HepG2 (cell line): ENCODE data around the gene FAM162A. TPM values are rescaled to one million over a fixed set of nuclear protein-coding genes. Genes with fewer than 3 reads are reported as not detected.

Source experiments
- ATAC-seq: fragments of 200-7000 bp; cut with Tn5 transposase; 3 replicates; pipeline ENCODE4 v1.9.1; 2020; ENCODE audit warnings: mild to moderate bottlenecking, moderate library complexity
- BruUV-seq: library from RNA; stranded (reverse); fragments of 400-500 nt; replicated peaks from 2 replicates; lab custom pipeline; 2021; lab: Mats Ljungman, UMichigan
- CTCF ChIA-PET: fragments of 300-600 bp; formaldehyde crosslinking; extraction: SDS; loops from one replicate; lab custom pipeline; 2021; ENCODE audit warnings: low total read pairs, inconsistent platforms, low intra/inter-chr PET ratio; lab: Yijun Ruan, JAX
- POLR2A ChIA-PET: fragments of 350-600 bp; sonication (Branson Sonifier 250); formaldehyde crosslinking; loops from one replicate; lab custom pipeline; 2020; ENCODE audit warnings: antibody characterized with exemption, inconsistent platforms; lab: Yijun Ruan, JAX
- DNase-seq: peaks from one replicate; pipeline ENCODE4 v3.0.0-alpha.2; 2015; ENCODE audit warnings: low spot score
- FAIRE-seq: peaks from 3 replicates; lab custom pipeline; 2011; peaks lifted over from hg19 to GRCh38; lab: Jason Lieb, UNC
- H2AFZ ChIP-seq: one replicate; pipeline ENCODE4 v1.6.1; 2011; ENCODE audit warnings: low read length, inconsistent platforms
- H3K27ac ChIP-seq: fragments of 300-600 bp; 3 replicates; pipeline ENCODE4 v1.8.0; 2011; ENCODE audit warnings: mixed run types, mild to moderate bottlenecking, mixed read lengths, low read length, inconsistent platforms; ENCODE audit not compliant: insufficient read depth; ENCODE audit errors: extremely low read length
- H3K27me3 ChIP-seq, 2 experiments: fragments of 200-600 bp in 1 of 2; 2 replicates in 1 of 2; 3 replicates in 1 of 2; pipeline versions ENCODE4 v1.6.0 to v1.8.0; 2011; ENCODE audit warnings: low read length in 2 of 2, mild to moderate bottlenecking in 2 of 2, moderate library complexity in 2 of 2, inconsistent platforms in 1 of 2; ENCODE audit not compliant: insufficient read depth in 2 of 2, control insufficient read depth in 1 of 2
- H3K36me3 ChIP-seq, 2 experiments: fragments of 200-600 bp in 1 of 2; replicated peaks in 1 of 2; 2 replicates in 1 of 2; 3 replicates in 1 of 2; pipeline versions ENCODE4 v1.5.1 to v1.8.0; 2011; ENCODE audit warnings: low read length in 2 of 2, inconsistent platforms in 1 of 2; ENCODE audit not compliant: insufficient read depth in 2 of 2, control insufficient read depth in 1 of 2
- H3K4me1 ChIP-seq: 2 replicates; pipeline ENCODE4 v1.5.1; 2012; ENCODE audit warnings: low read length, inconsistent platforms; ENCODE audit not compliant: insufficient read depth
- H3K4me2 ChIP-seq: 2 replicates; pipeline ENCODE4 v1.6.0; 2011; ENCODE audit warnings: low read depth, low read length, inconsistent platforms
- H3K4me3 ChIP-seq, 3 experiments: fragments of 200-600 bp in 1 of 3; sonication (generic), shearing (Covaris generic) in 1 of 3; replicated peaks in 1 of 3; 2 replicates each; pipeline ENCODE4 v1.5.1; 2011 to 2016; ENCODE audit warnings: low read length in 3 of 3, inconsistent platforms in 2 of 3, low read depth in 2 of 3, mild to moderate bottlenecking in 2 of 3, control low read depth in 1 of 3, mixed read lengths in 1 of 3; ENCODE audit not compliant: insufficient read depth in 1 of 3
- H3K79me2 ChIP-seq: one replicate; pipeline ENCODE4 v1.6.1; 2011; ENCODE audit warnings: low read length, inconsistent platforms; ENCODE audit not compliant: insufficient read depth
- H3K9ac ChIP-seq: 2 replicates; pipeline ENCODE4 v1.6.0; 2011; ENCODE audit warnings: mild to moderate bottlenecking, low read depth, low read length, inconsistent platforms; ENCODE audit not compliant: insufficient read depth
- H3K9me3 ChIP-seq: 2 replicates; pipeline ENCODE4 v1.5.1; 2012; ENCODE audit warnings: mild to moderate bottlenecking, low read length
- H4K20me1 ChIP-seq: 2 replicates; pipeline ENCODE4 v1.6.0; 2011; ENCODE audit warnings: inconsistent platforms, mild to moderate bottlenecking, low read length, moderate library complexity; ENCODE audit not compliant: insufficient read depth
- POLR2A ChIP-seq, 2 experiments: IDR thresholded peaks; 2 replicates each; pipeline ENCODE4 v1.6.1; 2011; ENCODE audit warnings: low read depth in 2 of 2, low read length in 2 of 2, mild to moderate bottlenecking in 1 of 2, moderate library complexity in 1 of 2; ENCODE audit not compliant: insufficient read depth in 1 of 2
- RBM22 ChIP-seq: fragments of 200-400 bp; formaldehyde crosslinking; optimal IDR thresholded peaks from 2 replicates; pipeline ENCODE3; 2017; ENCODE audit warnings: mild to moderate bottlenecking, low read length, moderate library complexity
- SAP130 ChIP-seq: IDR thresholded peaks from 2 replicates; pipeline ENCODE4 v1.6.1; 2016; ENCODE audit warnings: low read depth
- SP1 ChIP-seq, 2 experiments: fragments of 450-650 bp in 1 of 2; sonication (generic) in 1 of 2; formaldehyde crosslinking in 1 of 2; IDR thresholded peaks; 2 replicates each; pipeline versions ENCODE4 v1.4.0 to v1.6.1; 2016 to 2020; ENCODE audit warnings: missing genetic modification reagents in 1 of 2
- ZNF333 ChIP-seq: sonication (generic); formaldehyde crosslinking; IDR thresholded peaks from 2 replicates; pipeline ENCODE4 v1.4.0; 2020; ENCODE audit warnings: mild to moderate bottlenecking, missing genetic modification reagents, borderline replicate concordance
- ZNF772 ChIP-seq: sonication (generic); formaldehyde crosslinking; IDR thresholded peaks from 2 replicates; pipeline ENCODE4 v1.5.0; 2020; ENCODE audit warnings: mild to moderate bottlenecking, missing genetic modification reagents
- ZSCAN29 ChIP-seq: sonication (generic); formaldehyde crosslinking; conservative IDR thresholded peaks from 2 replicates; pipeline ENCODE4 v1.4.0; 2020; ENCODE audit warnings: mild to moderate bottlenecking, missing genetic modification reagents
- WGBS: methylation state at CpG from one replicate; pipeline ENCODE4 v1.1.6; 2017; ENCODE audit warnings: low lambda C conversion rate; 5-methylcytosine and 5-hydroxymethylcytosine counted together
- in situ Hi-C: cut with HindIII; loops from 2 replicates; pipeline ENCODE4 v1.10.0; 2017; ENCODE audit warnings: low pct_unique_long_range_greater_than_20kb; ENCODE audit not compliant: extremely low pct_ligation_motif_present
- intact Hi-C: fragments of 100-400 bp; cut with micrococcal nuclease; formaldehyde crosslinking; loops from one replicate; pipeline ENCODE4 v1.10.0; 2022; ENCODE audit not compliant: unreplicated experiment
- polyA plus RNA-seq, 8 experiments: library from polyadenylated mRNA; depleted of rRNA in 3 of 8; stranded (reverse) in 7 of 8; unstranded in 1 of 8; fragments of >200 nt; fragmentation: Illumina TruSeq in 4 of 8; extraction: Trizol in 4 of 8; gene quantifications; 2 replicates each; pipeline versions ENCODE4 v1.2.1 to v1.2.3, GENCODE V29; 2011 to 2016; ENCODE audit warnings: low read depth in 4 of 8, missing spikeins in 1 of 8, mixed read lengths in 1 of 8; ENCODE audit not compliant: insufficient read depth in 1 of 8
- total RNA-seq, 5 experiments: library from RNA; depleted of rRNA; stranded (reverse); fragments of >200 nt; fragmentation: Illumina TruSeq; extraction: Trizol; gene quantifications; 2 replicates each; pipeline ENCODE4 v1.2.3, GENCODE V29; 2016; ENCODE audit warnings: low read depth in 1 of 5
- TF ChIP-seq, protein P1 (sequence below): sonication (generic); formaldehyde crosslinking; IDR thresholded peaks from 2 replicates; pipeline ENCODE4 v1.4.0; 2020; ENCODE audit warnings: missing genetic modification reagents
- TF ChIP-seq, protein P2 (sequence below): sonication (generic); formaldehyde crosslinking; IDR thresholded peaks from 2 replicates; pipeline ENCODE4 v1.8.1; 2022; ENCODE audit warnings: low read depth, mild to moderate bottlenecking, missing genetic modification reagents

FAM162A gene
- total and polyA plus RNA-seq, 2 of the 13 experiments (the other 11 are each of a cell fraction or from before 2014, with no cell fraction given), result 115 to 155 TPM

DNA sequence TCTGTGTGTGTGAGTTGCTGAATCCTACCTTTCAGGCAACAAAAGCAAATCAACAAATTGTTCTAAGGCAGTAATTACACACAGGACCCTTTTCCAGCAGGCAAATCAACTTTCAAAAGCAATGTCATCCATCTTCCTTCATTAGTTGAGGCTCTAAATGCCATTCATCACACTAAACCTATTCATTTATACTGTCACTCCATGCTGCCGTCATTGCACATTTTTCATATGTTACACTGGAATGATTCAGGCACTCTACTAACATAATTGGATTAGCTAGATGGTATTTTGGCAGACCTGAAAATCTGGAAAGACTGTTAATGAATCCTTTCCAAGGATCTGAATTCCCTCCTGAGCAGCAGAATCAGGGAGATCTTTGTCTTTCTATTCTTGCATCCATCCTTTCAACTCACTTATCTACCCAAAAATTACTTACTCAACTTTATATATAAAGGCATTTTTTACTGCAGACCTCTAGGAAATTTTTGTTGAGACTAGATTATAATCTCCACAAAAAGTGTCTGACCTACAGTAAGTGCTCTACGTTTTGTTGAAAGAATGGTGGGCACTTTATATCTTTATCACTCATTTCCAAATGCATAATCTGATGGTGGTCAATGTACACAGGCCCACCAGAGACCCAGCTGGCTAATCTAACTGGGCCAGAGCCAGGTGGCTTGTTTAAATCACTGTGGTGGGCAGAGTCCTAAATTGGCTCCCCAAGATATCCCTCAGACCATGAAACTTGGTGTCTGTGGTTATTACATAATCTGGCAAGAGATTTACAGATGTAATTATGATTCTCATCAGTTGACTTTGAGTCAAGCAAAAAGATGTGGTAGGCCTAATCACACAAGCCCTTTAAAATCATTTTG lies 25.9 kb upstream of the FAM162A start:
- Histone ChIP-seq H3K4me1 (peaks cover 16% of the 10 kb centered on the region), H3K36me3 (peaks cover 7 to 19% of the 10 kb centered on the region in 2 experiments; a peak in 4 of 5 replicates), H3K27ac (no peak overlapping the region), H4K20me1 (no peaks in the 10 kb centered on the region), H3K9ac (no peak overlapping the region), H3K4me2 (no peak overlapping the region), H3K27me3 (no peaks in the 10 kb centered on the region), H2AFZ (no peak overlapping the region), H3K4me3 (no peak overlapping the region), H3K79me2 (no peaks in the 10 kb centered on the region), H3K9me3 (no peaks in the 10 kb centered on the region)
- ATAC-seq (no peak), DNase-seq (no peak), FAIRE-seq (no peak)
- TSS peak; percentile 21 for BruUV-seq
- POLR2A ChIA-PET, result interaction anchor here (0.8 to 1.8 kb wide), 3 partner anchors 26 to 58 kb away, joined by 3 to 6 read pairs (median 5); partner anchors contain the start of genes FAM162A and WDR5B
- WGBS, result 98% methylated on average over 2 of the region's 2 CpGs
- CTCF ChIA-PET, result no interaction called here
- in situ Hi-C loops, result loop anchor here (5.0 to 10.0 kb wide), 2 partner anchors 46 to 253 kb away; no protein-coding TSS in a partner anchor
- TF ChIP-seq ZSCAN29, result no peak
- TF ChIP-seq, protein P1, sequence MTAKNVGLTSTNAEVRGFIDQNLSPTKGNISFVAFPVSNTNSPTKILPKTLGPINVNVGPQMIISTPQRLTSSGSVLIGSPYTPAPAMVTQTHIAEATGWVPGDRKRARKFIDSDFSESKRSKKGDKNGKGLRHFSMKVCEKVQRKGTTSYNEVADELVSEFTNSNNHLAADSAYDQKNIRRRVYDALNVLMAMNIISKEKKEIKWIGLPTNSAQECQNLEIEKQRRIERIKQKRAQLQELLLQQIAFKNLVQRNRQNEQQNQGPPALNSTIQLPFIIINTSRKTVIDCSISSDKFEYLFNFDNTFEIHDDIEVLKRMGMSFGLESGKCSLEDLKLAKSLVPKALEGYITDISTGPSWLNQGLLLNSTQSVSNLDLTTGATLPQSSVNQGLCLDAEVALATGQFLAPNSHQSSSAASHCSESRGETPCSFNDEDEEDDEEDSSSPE (CRISPR knock-in tag), result no peak
- TF ChIP-seq SP1 (IDR thresholded peaks at IDR 0.05), result no peak
- no peak for TF ChIP-seq SP1 (CRISPR knock-in tag; IDR thresholded peaks at IDR 0.05)
- no peak for TF ChIP-seq SAP130 (CRISPR knock-in tag)
- TF ChIP-seq ZNF333, result no peak
- TF ChIP-seq, protein P2, sequence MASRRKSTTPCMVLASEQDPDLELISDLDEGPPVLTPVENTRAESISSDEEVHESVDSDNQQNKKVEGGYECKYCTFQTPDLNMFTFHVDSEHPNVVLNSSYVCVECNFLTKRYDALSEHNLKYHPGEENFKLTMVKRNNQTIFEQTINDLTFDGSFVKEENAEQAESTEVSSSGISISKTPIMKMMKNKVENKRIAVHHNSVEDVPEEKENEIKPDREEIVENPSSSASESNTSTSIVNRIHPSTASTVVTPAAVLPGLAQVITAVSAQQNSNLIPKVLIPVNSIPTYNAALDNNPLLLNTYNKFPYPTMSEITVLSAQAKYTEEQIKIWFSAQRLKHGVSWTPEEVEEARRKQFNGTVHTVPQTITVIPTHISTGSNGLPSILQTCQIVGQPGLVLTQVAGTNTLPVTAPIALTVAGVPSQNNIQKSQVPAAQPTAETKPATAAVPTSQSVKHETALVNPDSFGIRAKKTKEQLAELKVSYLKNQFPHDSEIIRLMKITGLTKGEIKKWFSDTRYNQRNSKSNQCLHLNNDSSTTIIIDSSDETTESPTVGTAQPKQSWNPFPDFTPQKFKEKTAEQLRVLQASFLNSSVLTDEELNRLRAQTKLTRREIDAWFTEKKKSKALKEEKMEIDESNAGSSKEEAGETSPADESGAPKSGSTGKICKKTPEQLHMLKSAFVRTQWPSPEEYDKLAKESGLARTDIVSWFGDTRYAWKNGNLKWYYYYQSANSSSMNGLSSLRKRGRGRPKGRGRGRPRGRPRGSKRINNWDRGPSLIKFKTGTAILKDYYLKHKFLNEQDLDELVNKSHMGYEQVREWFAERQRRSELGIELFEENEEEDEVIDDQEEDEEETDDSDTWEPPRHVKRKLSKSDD (CRISPR knock-in tag), result no peak
- TF ChIP-seq POLR2A (IDR thresholded peaks at IDR 0.05; ENCODE audit: insufficient read depth in 1 of 2, low read depth in 2 of 2, low read length in 2 of 2), result 0 out of 4 replicates have a peak, but pooled peaks of 1 of the 2 experiments have one; percentile 3
- TF ChIP-seq ZNF772 (CRISPR knock-in tag), result no peak
- peak; percentile 19 for TF ChIP-seq RBM22
- intact Hi-C loops, result loop anchor here (2.0 kb wide), 1 partner anchor 257 kb away; no protein-coding TSS in a partner anchor
